ENCODE data around the gene MYO5A. TPM values are rescaled to one million over a fixed set of nuclear protein-coding genes. Genes with fewer than 3 reads are reported as not detected.
"Not testable (repeated sequence)": the region's sequence is repeated elsewhere in the genome, so short reads cannot be mapped to it uniquely, and the experiment has no call there.

The MYO5A gene
- total RNA-seq, 3 donors from 2014 or later: 4.1 to 26.7 (median 12.6) TPM

DNA sequence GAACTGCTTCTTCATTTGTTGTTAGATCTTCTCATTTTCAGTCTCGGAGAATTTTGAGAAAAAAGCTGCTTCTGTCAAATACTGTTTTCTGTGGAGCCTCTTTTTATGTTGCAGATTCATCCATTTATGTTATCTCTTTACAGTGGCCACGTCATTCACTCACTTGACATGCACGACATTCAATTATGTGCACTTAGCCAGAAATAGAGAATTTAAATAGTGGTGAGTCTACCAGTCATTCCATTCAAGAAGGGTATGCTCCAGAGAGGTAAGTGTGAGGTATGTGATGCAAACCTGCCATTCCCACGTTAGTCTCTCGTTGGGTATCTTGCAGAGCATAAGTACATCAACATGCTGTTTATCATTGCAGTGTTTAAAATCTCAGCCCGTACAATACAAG is 30.3 kb upstream of the MYO5A start:
- no peak overlapping the region for H3K4me3 ChIP-seq
- DNase-seq: no peak
- intact Hi-C loops (cut with DNase I, micrococcal nuclease): no loop called here
- TF ChIP-seq, protein P1, sequence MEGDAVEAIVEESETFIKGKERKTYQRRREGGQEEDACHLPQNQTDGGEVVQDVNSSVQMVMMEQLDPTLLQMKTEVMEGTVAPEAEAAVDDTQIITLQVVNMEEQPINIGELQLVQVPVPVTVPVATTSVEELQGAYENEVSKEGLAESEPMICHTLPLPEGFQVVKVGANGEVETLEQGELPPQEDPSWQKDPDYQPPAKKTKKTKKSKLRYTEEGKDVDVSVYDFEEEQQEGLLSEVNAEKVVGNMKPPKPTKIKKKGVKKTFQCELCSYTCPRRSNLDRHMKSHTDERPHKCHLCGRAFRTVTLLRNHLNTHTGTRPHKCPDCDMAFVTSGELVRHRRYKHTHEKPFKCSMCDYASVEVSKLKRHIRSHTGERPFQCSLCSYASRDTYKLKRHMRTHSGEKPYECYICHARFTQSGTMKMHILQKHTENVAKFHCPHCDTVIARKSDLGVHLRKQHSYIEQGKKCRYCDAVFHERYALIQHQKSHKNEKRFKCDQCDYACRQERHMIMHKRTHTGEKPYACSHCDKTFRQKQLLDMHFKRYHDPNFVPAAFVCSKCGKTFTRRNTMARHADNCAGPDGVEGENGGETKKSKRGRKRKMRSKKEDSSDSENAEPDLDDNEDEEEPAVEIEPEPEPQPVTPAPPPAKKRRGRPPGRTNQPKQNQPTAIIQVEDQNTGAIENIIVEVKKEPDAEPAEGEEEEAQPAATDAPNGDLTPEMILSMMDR (IDR thresholded peaks at IDR 0.05): no peak
- no peaks in the 10 kb centered on the region for H3K36me3 ChIP-seq (ENCODE audit: low read depth)
- H3K9me3 ChIP-seq: no peaks in the 10 kb centered on the region
- H3K4me1 ChIP-seq (ENCODE audit: low read depth): no peaks in the 10 kb centered on the region
- no peak for ATAC-seq

DNA sequence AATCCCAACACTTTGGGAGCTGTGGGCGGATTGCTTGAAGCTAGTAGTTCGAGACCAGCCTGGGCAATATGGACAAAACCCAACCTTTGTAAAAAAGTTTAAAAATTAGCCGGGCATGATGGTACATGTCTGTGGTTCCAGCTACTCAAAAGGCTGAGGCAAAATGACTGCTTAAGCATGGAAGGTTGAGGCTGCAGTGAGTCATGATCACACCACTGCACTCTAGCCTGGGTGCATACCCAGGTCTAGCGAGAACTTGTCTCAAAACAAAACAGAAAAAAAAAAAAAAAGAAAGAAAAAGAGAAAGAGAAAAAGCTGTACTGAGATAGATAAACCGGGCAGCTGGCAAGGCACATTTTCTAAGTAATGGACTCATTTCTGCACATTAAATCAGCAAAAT is 29.5 kb upstream of the MYO5A start:
- intact Hi-C loops (cut with DNase I, micrococcal nuclease): no loop called here
- Histone ChIP-seq H3K36me3 (ENCODE audit: low read depth) (no peaks in the 10 kb centered on the region), H3K4me1 (ENCODE audit: low read depth) (no peaks in the 10 kb centered on the region), H3K4me3 (no peak overlapping the region), H3K9me3 (no peaks in the 10 kb centered on the region)
- TF ChIP-seq, protein P1 (IDR thresholded peaks at IDR 0.05): no peak
- DNase-seq: no peak
- ATAC-seq: peak; percentile 47

DNA sequence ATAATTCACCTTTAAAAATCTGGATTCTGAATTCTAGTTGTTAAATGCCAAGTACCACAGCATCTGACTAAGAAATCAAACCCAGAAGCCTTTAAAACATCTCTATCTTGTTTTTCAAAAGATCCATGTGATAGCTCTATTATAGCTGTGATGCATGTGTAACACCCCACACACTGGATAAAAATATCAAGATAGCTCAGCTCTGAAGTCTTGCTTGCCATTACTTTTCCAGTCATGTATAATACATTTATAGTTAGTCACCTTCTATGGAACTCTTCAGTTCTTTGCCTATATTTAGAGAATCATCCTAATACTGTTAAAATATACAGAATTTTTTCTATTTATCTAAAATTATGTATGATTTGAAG is 28.6 kb upstream of the MYO5A start:
- ATAC-seq (no peak), DNase-seq (no peak)
- Histone ChIP-seq H3K9me3 (no peaks in the 10 kb centered on the region), H3K4me3 (no peak overlapping the region), H3K36me3 (ENCODE audit: low read depth) (no peaks in the 10 kb centered on the region), H3K4me1 (ENCODE audit: low read depth) (no peaks in the 10 kb centered on the region)
- intact Hi-C loops (cut with DNase I, micrococcal nuclease): no loop called here
- TF ChIP-seq, protein P1 (IDR thresholded peaks at IDR 0.05): no peak

DNA sequence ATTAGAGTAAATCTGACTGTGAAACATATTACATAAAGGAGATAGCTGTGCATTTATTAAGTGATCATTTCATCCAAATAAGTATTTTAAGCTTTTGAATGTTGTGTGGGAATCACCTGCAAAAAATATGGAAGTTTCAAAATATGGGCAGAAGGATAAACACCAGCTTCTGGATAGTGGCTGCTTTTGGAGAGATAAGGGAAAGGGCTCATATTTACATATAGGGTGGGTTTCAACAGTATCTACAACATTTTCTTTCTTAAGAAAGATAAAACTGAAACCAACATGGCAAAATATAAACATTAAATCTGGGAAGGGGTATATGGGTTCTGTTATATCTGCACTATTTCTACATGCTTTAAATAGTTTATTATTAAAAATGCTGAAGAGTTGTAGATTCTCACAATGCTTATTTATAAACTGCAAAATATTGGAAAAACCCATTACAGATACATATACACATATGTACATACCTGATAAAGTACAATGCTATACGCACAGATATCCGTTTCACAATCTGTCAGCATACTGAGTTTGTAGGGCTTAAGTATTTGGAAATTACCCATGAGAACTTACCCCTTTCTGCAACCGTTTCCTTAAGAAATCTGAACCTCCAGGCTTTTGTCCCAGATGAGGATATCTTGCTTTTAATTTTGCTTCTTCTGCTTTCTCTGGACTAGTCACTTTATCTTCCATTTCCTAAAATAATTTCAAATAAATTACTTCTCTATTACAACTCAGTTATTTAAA is 28.0 kb upstream of the MYO5A start:
- no peaks in the 10 kb centered on the region for H3K4me1 ChIP-seq (ENCODE audit: low read depth)
- intact Hi-C loops (cut with DNase I, micrococcal nuclease): no loop called here
- H3K4me3 ChIP-seq: no peak overlapping the region
- ATAC-seq: no peak
- no peak for DNase-seq
- H3K36me3 ChIP-seq (ENCODE audit: low read depth): no peaks in the 10 kb centered on the region
- no peaks in the 10 kb centered on the region for H3K9me3 ChIP-seq
- TF ChIP-seq, protein P1 (IDR thresholded peaks at IDR 0.05): no peak

DNA sequence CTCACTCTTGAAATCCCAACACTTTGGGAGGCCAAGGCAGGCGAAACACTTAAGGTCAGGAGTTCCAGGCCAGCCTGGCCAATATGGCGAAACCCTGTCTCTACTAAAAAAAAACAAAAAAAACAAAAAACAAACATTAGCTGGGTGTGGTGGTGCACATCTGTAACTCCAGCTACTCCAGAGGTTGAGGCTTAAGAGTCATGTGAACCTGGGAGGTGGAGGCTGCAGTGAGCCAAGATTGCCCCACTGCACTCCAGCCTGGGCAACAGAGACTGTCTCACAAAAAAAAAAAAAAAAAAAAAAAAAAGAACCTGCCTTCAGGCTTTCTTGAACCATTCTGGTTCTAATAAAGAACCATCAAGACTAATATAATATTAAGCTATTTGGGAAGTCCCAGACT is 23.6 kb upstream of the MYO5A start:
- Histone ChIP-seq H3K9me3 (no peaks in the 10 kb centered on the region), H3K36me3 (ENCODE audit: low read depth) (no peaks in the 10 kb centered on the region), H3K4me3 (no peak overlapping the region), H3K4me1 (ENCODE audit: low read depth) (no peaks in the 10 kb centered on the region)
- intact Hi-C loops (cut with DNase I, micrococcal nuclease): no loop called here
- no peak for ATAC-seq
- TF ChIP-seq, protein P1 (IDR thresholded peaks at IDR 0.05): no peak
- no peak for DNase-seq

DNA sequence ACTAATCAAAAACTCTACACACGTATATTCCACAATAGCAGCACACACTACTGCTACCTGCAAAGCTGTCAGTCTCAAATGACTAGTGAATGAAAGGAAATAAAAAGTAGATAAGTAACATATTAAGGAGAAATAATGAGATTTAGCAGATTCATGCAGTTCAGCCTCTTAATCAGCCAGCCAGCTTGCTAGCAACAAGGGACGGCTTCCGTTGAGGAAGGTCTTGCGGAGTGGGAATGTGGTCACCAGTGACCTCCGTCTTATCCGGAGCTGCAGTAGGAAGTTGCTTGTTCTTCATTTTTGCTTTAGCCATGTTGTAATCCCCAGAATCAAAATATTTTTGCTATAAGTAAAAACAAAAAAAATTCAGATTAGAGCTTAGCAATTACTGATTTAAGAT is 23.1 kb upstream of the MYO5A start:
- Histone ChIP-seq H3K9me3 (no peaks in the 10 kb centered on the region), H3K4me3 (no peak overlapping the region), H3K4me1 (ENCODE audit: low read depth) (no peaks in the 10 kb centered on the region), H3K36me3 (ENCODE audit: low read depth) (no peaks in the 10 kb centered on the region)
- TF ChIP-seq, protein P1 (IDR thresholded peaks at IDR 0.05): no peak
- intact Hi-C loops (cut with DNase I, micrococcal nuclease): no loop called here
- DNase-seq (no peak), ATAC-seq (peak; percentile 33)

DNA sequence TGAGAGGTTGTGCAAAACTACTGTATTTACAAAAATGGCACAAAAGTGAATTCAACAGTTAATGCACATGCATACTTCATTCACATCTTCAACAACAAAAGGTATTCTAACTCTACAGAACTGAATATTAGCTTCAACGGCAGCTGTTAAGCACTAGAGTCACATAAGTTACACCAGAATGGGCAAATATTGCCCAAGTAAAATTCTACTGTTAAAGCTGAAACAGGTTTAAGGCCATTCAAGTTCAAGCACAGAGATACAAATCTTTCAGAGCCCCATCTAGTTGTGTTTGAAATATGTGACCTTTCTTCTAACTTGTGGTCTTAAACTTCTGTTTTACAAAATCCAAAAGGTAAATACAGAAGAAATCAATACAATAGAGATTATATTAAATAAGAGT is 22.5 kb upstream of the MYO5A start:
- H3K36me3 ChIP-seq (ENCODE audit: low read depth); intact Hi-C loops (cut with DNase I, micrococcal nuclease); ATAC-seq; H3K4me3 ChIP-seq; DNase-seq; H3K9me3 ChIP-seq; H3K4me1 ChIP-seq (ENCODE audit: low read depth): not testable (repeated sequence)

All from mucosa of descending colon (tissue), 3 donors.